ENCODE measurements around the gene TMEM109.

- TF ChIP-seq EZH2phosphoT487 (IDR thresholded peaks at IDR 0.05; ENCODE audit: insufficient read depth, low read depth) (no peak), EZH2 (IDR thresholded peaks at IDR 0.05; ENCODE audit: insufficient read depth, poor library complexity, severe bottlenecking) (no peak)
These were observed 22.6 kb downstream of the TMEM109 start for GRCh38 chr11:60936467-60937143.

Measured in GM23248 (cell line).